C1 segment of cervical spinal cord (tissue), 14 donors: ENCODE results near the gene RUNX2.

ENCODE experiments used
- DNase-seq, 14 donors: peaks; one replicate each; lab custom pipeline; 2025; lab: John Stamatoyannopoulos, UW

Gene RUNX2

DNA sequence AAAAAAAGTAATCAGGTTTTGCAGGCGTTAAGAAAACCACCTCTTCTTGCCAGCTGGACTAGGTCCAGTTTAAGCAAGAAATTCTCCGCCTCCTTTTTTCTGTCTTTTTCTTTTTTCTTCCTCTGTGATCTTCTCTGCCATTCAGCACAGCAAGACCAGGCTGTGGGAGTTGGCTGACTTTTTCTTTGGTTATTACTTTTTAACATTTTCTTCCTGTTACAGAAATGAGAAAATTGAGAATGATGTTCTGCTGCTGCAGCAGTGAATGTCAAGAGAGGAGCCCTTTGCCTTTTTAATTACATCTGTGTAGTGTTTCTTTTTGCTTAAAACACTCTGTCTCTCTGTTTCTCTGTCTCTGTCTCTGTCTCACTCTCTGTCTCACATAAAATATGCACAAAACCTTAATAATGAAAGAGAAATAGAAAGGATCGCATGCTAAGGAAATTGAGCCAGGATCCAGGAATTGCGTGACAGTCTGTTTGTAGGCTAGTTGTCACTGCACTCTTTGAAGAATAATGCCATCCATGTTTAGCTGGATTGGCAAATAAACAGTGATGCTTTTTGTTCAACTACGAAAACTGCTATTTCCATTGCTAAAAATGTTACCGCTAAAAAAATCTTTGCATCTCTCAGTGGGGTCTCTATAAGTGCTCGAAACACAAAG is 152.8 kb downstream of the RUNX2 start:
- DNase-seq: no peak

GRCh38 chr6:45483021-45483420 is 154.9 kb downstream of the RUNX2 start:
- DNase-seq: no peak

DNA sequence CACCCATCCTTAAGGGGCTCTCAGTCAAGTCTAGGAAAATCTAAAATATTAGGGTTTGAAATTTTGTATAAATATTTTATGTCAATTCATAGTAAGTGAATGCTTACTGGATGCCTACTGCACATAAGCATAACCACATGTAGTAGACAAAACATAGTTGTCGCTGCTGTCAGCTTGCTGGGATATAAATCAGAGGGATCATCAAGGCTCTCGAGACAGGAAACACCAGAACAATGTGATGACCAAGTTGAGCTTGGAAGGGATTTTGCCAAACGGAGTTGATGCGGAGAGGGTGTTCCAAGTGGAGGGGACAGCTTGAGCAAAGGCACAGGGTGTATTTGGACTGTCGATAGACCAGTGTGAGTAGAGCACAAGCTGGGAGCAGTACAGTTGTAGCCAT is 155.4 kb downstream of the RUNX2 start:
- no peak for DNase-seq

- DNase-seq: no peak
These were observed 158.6 kb downstream of the RUNX2 start for GRCh38 chr6:45486736-45487135.

GRCh38 chr6:45487645-45488044 is 159.5 kb downstream of the RUNX2 start:
- no peak for DNase-seq

- DNase-seq: no peak
These were observed 160.1 kb downstream of the RUNX2 start for GRCh38 chr6:45488269-45488668.

DNA sequence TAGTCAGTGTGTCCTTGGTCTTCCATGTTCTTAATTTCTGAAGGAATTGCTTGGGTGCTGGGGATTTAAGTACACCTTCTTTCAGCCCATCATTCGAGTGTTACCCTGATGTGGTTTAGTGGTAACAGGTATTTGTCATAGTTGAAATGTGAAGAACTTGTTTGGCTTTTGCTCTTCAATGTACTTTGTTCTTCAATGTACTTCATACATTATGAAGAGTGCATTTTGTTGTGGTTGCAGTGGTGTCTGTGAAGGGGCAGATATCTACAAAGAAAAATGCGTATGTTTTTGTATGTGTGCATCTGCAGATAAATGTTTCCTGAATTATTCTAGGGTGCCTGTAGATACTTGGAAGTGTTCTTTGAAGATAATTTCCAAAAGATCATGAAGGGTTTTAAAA is 160.8 kb downstream of the RUNX2 start:
- DNase-seq: no peak

GRCh38 chr6:45491048-45491735 is 163.1 kb downstream of the RUNX2 start:
- DNase-seq: no peak

DNA sequence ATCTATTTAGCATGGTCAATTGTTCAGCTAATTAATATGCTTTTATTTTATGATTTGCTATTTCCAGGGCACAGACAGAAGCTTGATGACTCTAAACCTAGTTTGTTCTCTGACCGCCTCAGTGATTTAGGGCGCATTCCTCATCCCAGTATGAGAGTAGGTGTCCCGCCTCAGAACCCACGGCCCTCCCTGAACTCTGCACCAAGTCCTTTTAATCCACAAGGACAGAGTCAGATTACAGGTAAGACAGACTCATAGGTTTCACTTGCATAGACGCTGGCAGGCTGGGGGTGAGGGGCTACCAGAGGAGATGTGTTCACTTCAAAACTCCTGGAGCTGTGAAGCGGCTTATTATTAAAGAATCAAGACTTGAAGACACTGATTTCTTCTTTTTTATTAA is 163.7 kb downstream of the RUNX2 start:
- DNase-seq: no peak

- DNase-seq: no peak
These were observed 165.6 kb downstream of the RUNX2 start for GRCh38 chr6:45493761-45494160.

DNA sequence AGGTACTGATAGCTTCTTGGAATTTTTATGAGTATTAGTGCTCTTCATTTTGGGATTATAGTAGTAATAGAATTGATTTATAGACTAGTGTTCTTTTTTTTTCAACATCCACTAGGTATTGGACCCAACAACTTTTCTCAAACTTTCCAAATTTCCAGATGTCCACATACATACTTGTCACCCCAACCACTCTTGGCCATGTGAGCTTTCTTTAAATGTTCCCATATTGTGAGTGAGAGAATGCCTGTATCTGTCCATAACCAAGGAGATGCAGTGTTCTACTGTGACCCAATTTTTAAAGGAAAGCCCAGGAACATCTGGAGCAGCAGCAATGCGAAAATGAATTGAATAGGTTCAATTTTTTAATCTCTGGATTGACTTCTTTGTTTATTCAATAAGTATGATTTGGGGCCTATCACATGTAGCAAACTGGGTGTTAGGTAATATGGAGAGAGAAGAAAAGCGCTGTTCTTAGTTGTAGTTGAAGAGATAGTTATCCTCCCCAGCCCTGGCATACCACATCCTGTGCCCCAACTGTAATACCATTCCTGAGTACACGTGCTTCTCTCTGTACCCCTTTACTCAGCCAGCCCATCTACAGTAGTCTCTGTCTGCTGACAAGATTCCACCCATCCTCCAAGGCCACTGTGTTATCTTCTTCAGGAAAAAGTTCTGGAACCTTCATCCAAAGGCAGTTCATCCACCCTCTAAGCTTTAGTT is 166.4 kb downstream of the RUNX2 start:
- DNase-seq: no peak

- no peak for DNase-seq
These were observed 167.4 kb downstream of the RUNX2 start for GRCh38 chr6:45495429-45496084.

DNA sequence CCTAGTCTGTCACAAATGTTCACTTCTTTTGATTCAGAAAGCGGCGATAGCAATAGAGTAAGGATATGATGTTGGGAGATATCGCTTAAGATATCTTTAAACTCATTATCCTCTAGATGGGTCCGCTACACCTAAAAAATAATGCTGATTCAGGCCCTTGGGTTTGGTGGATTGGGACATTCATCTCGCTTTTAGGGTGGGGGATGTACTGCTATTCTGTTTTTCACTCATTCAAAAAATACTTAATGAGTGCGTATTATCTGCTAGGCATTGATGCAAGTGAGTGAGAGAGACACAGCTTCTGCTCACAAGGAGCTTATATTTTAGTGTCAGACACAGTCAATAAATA is 167.9 kb downstream of the RUNX2 start:
- DNase-seq: no peak

DNA sequence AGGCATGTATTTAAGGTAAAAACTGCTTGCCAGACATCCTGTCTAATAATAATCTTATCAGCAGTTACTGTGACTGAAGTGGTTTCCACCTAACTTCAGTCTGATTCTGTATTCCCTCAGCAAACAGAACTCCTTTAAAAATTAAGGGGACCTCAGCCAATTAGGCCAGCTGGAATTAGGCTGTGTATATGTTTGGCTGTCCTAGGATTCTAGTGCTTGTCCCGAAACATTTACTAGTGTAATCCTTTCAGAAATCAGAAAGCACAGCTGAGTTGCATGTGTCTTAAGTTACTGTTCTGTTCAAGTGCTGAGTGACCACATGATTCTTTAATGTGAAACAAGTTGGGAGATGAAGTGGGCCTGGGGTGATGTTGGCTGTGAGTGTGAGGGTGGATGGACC is 170.5 kb downstream of the RUNX2 start:
- no peak for DNase-seq

DNA sequence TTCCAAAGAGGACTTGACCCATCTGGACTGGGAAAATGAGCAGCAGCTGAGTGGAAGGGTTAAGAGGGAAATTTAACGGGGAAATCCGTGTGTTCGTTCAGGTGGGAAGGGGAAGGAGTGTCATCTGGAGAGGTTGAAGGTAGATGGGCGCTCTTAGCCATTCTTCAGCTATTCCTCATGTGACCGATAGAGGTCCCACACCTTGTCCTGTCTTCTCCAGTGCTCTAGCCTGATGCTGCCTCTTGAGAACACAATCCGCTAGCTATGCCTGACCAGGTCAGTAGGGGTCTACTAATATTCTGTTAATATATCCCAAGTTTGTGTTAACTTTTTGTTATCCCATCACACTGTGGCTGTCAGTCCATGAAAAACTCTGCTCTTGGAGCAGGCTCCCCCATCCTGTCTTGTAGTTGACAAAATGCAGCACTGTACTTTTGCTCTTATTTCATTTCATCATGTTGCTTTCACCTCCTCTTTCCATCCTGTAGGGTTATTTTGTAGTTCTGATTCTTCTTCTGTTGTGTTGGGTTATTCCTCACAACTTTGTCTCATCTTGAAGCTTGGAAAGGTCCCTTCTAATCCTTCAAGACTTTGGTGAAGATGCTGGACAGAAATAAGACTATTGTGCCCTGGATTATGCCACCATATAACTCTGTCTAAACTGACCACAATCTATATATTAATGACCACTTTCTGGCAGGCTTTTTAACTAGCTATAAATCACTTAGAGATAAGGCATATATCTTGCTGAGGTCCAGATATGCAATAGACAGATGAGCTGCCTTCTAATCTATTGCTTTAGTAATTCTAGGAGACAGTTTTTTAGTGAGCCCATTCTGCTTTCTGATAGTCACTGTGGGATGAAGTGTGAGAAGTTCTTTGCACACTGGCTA is 173.0 kb downstream of the RUNX2 start:
- DNase-seq: no peak

DNA sequence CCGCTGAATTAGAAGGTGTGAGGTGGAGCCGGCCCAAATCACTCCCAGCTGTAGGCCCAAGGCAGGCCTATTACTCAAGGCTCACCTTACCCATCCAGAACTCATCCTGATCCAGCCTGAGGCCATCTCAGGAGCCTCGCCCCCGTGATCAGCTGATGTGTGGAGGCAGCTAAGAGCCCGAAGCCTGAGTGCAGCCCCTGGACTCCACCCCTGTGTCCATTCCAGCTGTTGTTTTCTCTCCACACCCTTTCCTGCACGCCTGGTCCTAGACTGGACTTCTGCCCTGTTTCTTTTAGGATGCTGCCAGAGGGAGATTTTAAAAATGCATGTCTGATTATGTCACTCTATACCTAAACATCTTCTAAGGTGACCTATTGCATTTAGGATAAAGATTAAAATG is 174.3 kb downstream of the RUNX2 start:
- no peak for DNase-seq

GRCh38 chr6:45504947-45505346 is 176.8 kb downstream of the RUNX2 start:
- no peak for DNase-seq

- DNase-seq: no peak
These were observed 177.3 kb downstream of the RUNX2 start for GRCh38 chr6:45505470-45505869.

DNA sequence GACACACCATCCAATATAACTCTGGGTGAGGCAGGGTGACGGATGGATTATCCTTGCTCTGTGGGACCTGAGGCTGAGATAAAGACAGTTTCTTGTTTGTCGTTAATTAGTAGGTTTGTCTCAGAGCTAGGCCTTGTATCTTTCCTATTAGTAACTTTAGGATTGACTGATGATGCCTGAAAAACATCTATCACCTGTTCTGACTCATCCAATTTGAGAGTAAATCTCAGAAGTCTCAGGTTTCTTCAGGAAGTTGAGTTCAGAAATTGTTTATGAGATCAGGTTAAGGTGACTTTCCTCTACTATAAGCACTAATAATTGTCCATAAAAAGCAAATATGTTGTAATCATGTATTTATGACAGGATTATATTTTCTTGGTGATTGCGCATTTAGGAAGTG is 179.1 kb downstream of the RUNX2 start:
- DNase-seq: no peak

DNA sequence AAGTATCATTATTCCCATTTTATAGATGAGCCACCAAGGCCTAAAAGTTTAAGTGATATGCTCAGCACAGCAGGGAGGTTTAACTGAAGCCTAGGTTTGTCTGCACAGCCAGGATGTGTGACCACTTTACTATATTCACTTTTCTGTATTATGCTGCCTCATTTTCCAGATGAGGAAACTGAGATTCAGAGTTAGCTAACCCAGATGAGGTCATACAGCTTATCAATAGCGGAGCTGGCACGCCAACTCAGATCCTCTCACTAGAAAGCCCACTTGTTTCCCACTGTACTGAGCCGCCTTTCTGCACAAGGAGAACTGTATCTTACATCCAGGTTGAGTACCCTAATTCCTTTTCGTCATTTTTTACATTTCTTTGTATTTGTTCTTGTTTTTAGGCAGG is 181.3 kb downstream of the RUNX2 start:
- no peak for DNase-seq

DNA sequence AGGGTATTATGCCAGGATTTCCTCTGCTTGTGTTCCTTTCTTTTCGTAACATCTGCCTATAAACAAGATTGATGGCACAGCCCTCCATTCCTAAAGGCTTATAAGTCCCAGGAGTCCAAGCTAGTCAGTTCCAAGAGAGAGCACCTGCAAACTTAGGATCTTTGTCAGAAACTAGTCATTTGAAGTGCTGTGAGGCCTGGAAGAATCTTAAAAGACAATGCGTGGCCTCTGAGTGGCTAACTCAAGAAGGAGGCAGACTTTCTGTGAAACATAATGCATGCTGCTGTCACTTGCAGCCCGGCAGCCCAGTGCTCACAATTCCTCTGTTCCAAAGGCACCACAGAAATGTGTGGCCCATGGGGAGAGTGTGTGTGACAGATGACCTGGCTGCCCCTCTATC is 184.6 kb downstream of the RUNX2 start:
- no peak for DNase-seq

DNA sequence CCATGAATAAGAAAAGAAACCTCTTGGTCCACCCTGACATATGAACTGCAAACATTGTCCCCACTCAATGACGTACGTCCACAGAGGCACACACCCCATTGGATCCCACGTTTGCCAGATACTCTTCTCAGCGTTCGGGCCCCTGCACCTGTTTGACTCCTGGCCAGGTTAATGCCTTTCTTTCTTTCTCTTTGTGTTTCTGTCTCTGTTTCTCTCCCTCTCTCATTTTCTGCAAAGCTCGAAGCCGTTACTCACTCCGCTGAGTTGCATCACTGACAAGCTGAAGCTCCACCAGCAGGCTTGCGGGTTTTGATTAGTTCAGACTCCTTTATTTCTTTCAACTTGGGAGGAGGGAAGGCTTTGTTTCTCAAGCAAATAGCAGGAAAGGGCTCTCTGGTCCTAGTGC is 185.1 kb downstream of the RUNX2 start:
- no peak for DNase-seq
